ENCODE measurements around the gene AP1S3.
"Not testable (repeated sequence)": the region's sequence is repeated elsewhere in the genome, so short reads cannot be mapped to it uniquely, and the experiment has no call there.

AP1S3 gene

DNA sequence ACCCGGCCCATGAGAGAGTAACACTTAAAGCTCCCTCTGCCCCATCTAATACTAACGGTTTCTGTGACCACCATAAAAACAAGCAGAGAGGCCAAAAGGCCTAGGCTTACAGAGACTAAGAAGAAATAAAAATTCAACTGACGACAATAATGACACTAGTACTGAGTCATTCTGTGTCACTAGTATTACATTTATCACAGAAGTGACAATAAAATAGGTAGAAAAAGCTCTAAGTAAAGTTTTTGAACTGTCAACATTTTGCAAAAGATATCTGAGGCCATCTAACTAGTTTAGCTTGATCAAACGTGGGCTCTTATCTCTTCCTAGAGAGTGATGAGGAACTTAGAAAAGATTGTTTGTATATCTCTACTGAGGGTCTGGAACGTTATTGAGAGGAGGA, 35.6 kb downstream of the AP1S3 start:
- DNase-seq (ENCODE audit: low read depth in 3 of 3), result no peak

DNA sequence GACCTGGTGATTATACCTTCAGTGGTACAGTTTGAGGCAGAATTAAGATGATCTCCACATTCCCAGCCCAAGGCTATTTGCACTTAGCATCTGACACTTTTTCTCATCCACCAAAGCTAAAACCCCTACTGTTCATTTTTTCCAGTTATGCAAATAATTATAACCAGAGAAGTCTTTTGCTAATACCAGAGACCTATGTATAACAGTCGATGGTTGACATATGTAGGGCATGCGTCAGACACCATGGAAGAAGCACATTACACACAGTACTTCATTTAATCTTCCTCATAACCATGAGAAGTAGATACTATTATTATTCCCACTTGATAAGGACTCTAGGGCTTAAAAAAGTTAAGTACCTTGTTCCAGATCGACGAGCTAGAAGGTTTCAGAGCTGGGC, 36.5 kb downstream of the AP1S3 start:
- DNase-seq (ENCODE audit: low read depth in 3 of 3), result no peak

- no peak for DNase-seq (ENCODE audit: low read depth in 3 of 3)
Observed at GRCh38 chr2:223797811-223798721, 39.3 kb downstream of the AP1S3 start.

DNA sequence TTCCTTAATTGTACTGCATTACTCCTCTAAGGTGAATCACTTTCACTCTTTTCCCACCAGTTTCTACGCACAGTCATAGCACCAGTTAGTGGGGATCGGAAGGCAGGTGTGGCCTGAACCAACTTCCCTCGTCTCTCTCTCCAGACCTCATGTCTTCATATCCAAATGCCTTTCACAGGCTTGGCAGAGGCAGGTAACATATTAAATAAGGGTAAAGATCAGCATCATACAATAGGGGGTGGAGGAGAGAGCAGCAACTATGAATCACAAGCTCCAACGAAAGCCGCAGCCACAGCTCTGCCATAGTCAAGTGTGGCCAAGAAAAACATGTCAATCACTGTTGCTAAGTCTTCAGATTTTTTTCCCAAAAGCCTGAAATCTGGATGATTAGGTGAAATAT, 40.3 kb downstream of the AP1S3 start:
- DNase-seq (ENCODE audit: low read depth in 3 of 3), result no peak

DNA sequence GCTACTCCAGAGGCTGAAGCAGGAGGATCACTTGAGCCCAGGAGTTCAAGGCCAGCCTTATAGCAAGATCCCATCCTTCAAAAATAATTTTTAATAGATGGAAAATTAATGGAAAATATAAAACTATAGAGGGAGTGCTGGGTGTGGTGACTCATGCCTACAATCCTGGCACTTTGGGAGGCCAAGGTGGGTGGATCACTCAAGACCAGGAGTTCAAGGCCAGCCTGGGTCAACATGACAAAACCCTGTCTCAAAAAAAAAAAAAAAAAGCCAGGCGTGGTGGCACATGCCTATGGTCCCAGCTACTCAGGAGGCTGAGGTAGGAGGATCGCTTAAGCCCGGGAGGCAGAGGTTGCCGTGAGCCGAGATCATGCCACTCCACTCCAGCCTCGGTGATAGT, 48.0 kb downstream of the AP1S3 start:
- no peak for DNase-seq (ENCODE audit: low read depth in 3 of 3)

DNA sequence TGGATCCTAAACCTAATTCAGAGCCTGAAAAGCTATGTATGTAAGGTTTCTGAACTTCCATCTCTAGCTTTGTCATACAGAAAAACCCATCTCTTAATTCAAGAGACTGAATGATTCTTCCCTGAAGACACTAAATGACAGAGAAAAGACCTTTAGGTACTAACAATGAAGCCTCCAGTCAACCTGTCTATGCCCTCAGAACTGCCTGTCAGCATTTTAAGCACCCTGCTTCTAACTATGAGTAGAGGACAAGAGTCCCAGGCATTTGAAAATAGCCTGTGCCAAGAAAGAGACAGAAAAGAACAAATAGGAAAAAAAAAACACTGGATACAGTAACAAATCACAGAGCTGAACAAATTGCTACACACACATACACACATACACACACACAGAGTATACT, 48.6 kb downstream of the AP1S3 start:
- DNase-seq (ENCODE audit: low read depth in 3 of 3), result no peak

- DNase-seq (ENCODE audit: low read depth in 3 of 3), result not testable (repeated sequence)
Observed at GRCh38 chr2:223788106-223788505, 49.3 kb downstream of the AP1S3 start.

- DNase-seq (ENCODE audit: low read depth in 3 of 3), result no peak
Observed at GRCh38 chr2:223787358-223787757, 50.0 kb downstream of the AP1S3 start.

GRCh38 chr2:223786943-223787342, 50.4 kb downstream of the AP1S3 start:
- DNase-seq (ENCODE audit: low read depth in 3 of 3), result no peak

GRCh38 chr2:223786236-223786635, 51.1 kb downstream of the AP1S3 start:
- DNase-seq (ENCODE audit: low read depth in 3 of 3), result no peak

GRCh38 chr2:223784221-223784772, 53.1 kb downstream of the AP1S3 start:
- no peak for DNase-seq (ENCODE audit: low read depth in 3 of 3)

DNA sequence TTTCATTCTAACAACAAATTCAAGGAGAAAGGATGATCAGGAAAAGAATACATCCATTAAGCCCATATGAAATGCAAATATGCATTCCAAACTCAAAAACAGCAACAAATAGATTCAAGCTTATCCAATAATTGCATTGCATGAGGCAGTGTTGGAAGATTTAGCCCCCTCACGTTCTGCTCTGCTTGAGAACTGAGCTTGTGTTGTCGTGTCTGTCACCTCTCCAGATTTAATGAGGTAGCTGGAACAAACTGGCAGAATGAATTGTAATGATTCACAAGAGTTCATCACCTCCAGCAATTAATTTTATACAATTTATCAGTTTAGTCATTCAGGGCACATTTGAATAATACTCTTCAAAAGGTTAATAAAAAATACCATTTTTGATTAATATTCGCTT, 54.8 kb downstream of the AP1S3 start:
- no peak for DNase-seq (ENCODE audit: low read depth in 3 of 3)

GRCh38 chr2:223781560-223781959, 55.8 kb downstream of the AP1S3 start:
- DNase-seq (ENCODE audit: low read depth in 3 of 3), result no peak

- peak in 2 of 3 experiments; percentile 12 to 33 for DNase-seq (ENCODE audit: low read depth in 3 of 3)
Observed at GRCh38 chr2:223779877-223780276, 57.5 kb downstream of the AP1S3 start.

DNA sequence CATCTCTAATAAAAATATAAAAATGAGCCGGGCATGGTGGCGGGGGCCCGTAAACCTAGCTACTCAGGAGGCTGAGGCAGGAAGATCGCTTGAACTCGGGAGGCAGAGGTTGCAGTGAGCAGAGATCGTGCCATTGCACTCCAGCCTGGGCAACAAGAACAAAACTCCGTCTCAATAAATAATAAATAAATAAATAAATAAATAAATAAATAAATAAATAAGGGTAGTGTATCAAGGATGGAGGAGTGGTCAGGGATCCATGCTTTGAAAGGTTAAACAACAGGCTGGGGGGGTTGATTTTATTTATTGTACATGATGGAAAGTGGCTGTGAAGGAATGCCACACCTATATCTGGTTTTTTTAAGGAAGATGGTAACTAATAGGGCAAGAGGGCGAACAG, 63.2 kb downstream of the AP1S3 start:
- no peak for DNase-seq (ENCODE audit: low read depth in 3 of 3)

DNA sequence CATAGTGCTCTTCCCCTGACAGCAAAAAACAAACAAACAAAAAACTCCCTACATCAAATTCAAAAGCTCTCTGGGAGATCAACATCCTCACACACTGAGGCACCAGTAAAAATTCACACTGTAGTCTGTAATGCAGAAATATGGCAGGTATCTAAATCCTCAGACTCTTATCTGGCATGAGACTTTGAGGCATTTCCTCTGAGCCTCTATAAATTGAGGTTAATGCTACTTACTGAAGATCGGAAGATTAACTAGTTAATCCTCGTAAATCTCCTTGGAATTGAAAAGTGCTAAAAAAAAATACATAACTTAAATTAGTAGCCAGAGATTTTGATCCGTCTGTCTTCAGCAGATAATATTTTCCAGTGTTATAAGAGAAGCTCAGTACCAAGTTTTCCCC, 65.0 kb downstream of the AP1S3 start:
- no peak for DNase-seq (ENCODE audit: low read depth in 3 of 3)

GRCh38 chr2:223771475-223771874, 65.9 kb downstream of the AP1S3 start:
- DNase-seq (ENCODE audit: low read depth in 3 of 3), result no peak

- DNase-seq (ENCODE audit: low read depth in 3 of 3), result no peak
Observed at GRCh38 chr2:223768179-223768578, 69.2 kb downstream of the AP1S3 start.

GRCh38 chr2:223767341-223767740, 70.0 kb downstream of the AP1S3 start:
- no peak for DNase-seq (ENCODE audit: low read depth in 3 of 3)

GRCh38 chr2:223765221-223765785, 72.1 kb downstream of the AP1S3 start:
- DNase-seq (ENCODE audit: low read depth in 3 of 3), result no peak

DNA sequence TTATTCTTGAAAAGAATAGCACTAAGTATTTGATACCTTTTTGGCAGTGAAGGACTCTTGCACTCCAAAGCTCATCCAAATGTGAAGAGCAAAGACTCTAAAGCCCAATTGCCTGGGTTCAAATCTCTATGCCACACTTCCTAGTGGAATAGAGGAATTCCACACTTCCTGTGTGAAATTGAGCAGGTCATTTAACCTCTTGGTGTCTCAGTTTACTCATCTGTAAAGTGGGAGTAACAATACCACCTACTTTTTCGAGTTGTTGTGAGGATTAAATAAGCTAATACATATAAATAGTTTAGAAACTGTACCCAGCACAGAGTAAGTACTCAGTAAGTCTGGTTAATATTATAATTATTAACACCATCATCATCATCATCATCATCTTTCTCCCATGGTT, 72.6 kb downstream of the AP1S3 start:
- no peak for DNase-seq (ENCODE audit: low read depth in 3 of 3)

- no peak for DNase-seq (ENCODE audit: low read depth in 3 of 3)
Observed at GRCh38 chr2:223762853-223763252, 74.5 kb downstream of the AP1S3 start.

GRCh38 chr2:223761746-223762145, 75.6 kb downstream of the AP1S3 start:
- DNase-seq (ENCODE audit: low read depth in 3 of 3), result not testable (repeated sequence)

All from stimulated activated CD4-positive, alpha-beta T cell treated with anti-CD3 and anti-CD28 coated beads, TNF-alpha, amount 100 ng/mL, for 24 hours (primary cell).